HepG2 (cell line): ENCODE measurements around the gene MINDY3. TPM values are rescaled to one million over a fixed set of nuclear protein-coding genes. Genes with fewer than 3 reads are reported as not detected.

Source experiments
- AFF4 ChIP-seq: sonication (generic); formaldehyde crosslinking; IDR thresholded peaks from 2 replicates; pipeline ENCODE4 v1.4.0; 2020; ENCODE audit warnings: missing genetic modification reagents
- ATF4 ChIP-seq, 2 experiments: fragments of 450-650 bp in 1 of 2; sonication (generic) in 1 of 2; formaldehyde crosslinking; IDR thresholded peaks; 2 replicates each; pipeline versions ENCODE4 v1.5.0 to v1.8.0; 2020 to 2022; ENCODE audit warnings: mild to moderate bottlenecking in 1 of 2, missing genetic modification reagents in 1 of 2
- KAT8 ChIP-seq: IDR thresholded peaks from 2 replicates; pipeline ENCODE4 v1.6.1; 2016; ENCODE audit warnings: missing genetic modification reagents, missing compliant biosample characterization
- RARA ChIP-seq: IDR thresholded peaks from 2 replicates; pipeline ENCODE4 v1.6.1; 2016; ENCODE audit warnings: missing genetic modification reagents, missing compliant biosample characterization
- SP4 ChIP-seq: sonication (generic); formaldehyde crosslinking; IDR thresholded peaks from 2 replicates; pipeline ENCODE4 v1.8.1; 2023; ENCODE audit warnings: mild to moderate bottlenecking, missing genetic modification reagents
- TERF1 ChIP-seq: sonication (generic); formaldehyde crosslinking; IDR thresholded peaks from 2 replicates; pipeline ENCODE4 v1.8.0; 2022; ENCODE audit warnings: mild to moderate bottlenecking, missing genetic modification reagents, moderate library complexity
- THAP9 ChIP-seq: sonication (generic); formaldehyde crosslinking; IDR thresholded peaks from 2 replicates; pipeline ENCODE4; 2020; ENCODE audit warnings: missing genetic modification reagents, mild to moderate bottlenecking, borderline replicate concordance
- ZNF12 ChIP-seq: sonication (generic); formaldehyde crosslinking; IDR thresholded peaks from 2 replicates; pipeline ENCODE4 v1.5.0; 2020; ENCODE audit warnings: missing genetic modification reagents
- ZNF207 ChIP-seq: fragments of 450-650 bp; IDR thresholded peaks from 2 replicates; pipeline ENCODE4 v1.6.1; 2016; ENCODE audit warnings: antibody characterized with exemption, borderline replicate concordance
- ZNF234 ChIP-seq: sonication (generic); formaldehyde crosslinking; conservative IDR thresholded peaks from 2 replicates; pipeline ENCODE4 v1.5.1; 2020; ENCODE audit warnings: mild to moderate bottlenecking, missing genetic modification reagents
- ZNF337 ChIP-seq: sonication (generic); formaldehyde crosslinking; IDR thresholded peaks from 2 replicates; pipeline ENCODE4 v1.5.1; 2020; ENCODE audit warnings: missing genetic modification reagents, low read depth, mild to moderate bottlenecking, borderline replicate concordance
- ZNF687 ChIP-seq: sonication (generic); formaldehyde crosslinking; IDR thresholded peaks from 2 replicates; pipeline ENCODE4 v1.5.1; 2020; ENCODE audit warnings: mild to moderate bottlenecking, missing genetic modification reagents, moderate library complexity
- ZSCAN9 ChIP-seq: IDR thresholded peaks from 2 replicates; pipeline ENCODE4 v1.6.1; 2016; ENCODE audit warnings: borderline replicate concordance
- polyA plus RNA-seq, 8 experiments: library from polyadenylated mRNA; depleted of rRNA in 3 of 8; stranded (reverse) in 7 of 8; unstranded in 1 of 8; fragments of >200 nt; fragmentation: Illumina TruSeq in 4 of 8; extraction: Trizol in 4 of 8; gene quantifications; 2 replicates each; pipeline versions ENCODE4 v1.2.1 to v1.2.3, GENCODE V29; 2011 to 2016; ENCODE audit warnings: low read depth in 4 of 8, missing spikeins in 1 of 8, mixed read lengths in 1 of 8; ENCODE audit not compliant: insufficient read depth in 1 of 8
- total RNA-seq, 5 experiments: library from RNA; depleted of rRNA; stranded (reverse); fragments of >200 nt; fragmentation: Illumina TruSeq; extraction: Trizol; gene quantifications; 2 replicates each; pipeline ENCODE4 v1.2.3, GENCODE V29; 2016; ENCODE audit warnings: low read depth in 1 of 5

The MINDY3 gene
- total and polyA plus RNA-seq, 2 of the 13 experiments (the other 11 are each of a cell fraction or from before 2014, with no cell fraction given) = 6.4 to 17.5 TPM

- no peak for TF ChIP-seq AFF4 (CRISPR knock-in tag)
- no peak; the same call in 1 of the 2 replicates for TF ChIP-seq THAP9
- TF ChIP-seq ZNF687 (CRISPR knock-in tag) = peak; percentile 70
- TF ChIP-seq ZNF12 (CRISPR knock-in tag) = peak; percentile 48; the same call in 1 of the 2 replicates
- peak; percentile 55; the same call in 1 of the 2 replicates for TF ChIP-seq KAT8 (CRISPR knock-in tag)
- no peak for TF ChIP-seq TERF1 (CRISPR knock-in tag)
- TF ChIP-seq ZNF207 = no peak
- peak; percentile 36; the same call in 1 of the 2 replicates for TF ChIP-seq SP4 (CRISPR knock-in tag)
- TF ChIP-seq ATF4 (CRISPR knock-in tag; IDR thresholded peaks at IDR 0.05) = 0 out of 4 replicates have a peak, but pooled peaks of 1 of the 2 experiments have one; percentile 38
- no peak for TF ChIP-seq ZNF337 (CRISPR knock-in tag)
- TF ChIP-seq ZNF234 (CRISPR knock-in tag) = no peak
- TF ChIP-seq ZSCAN9 (CRISPR knock-in tag) = no peak
- TF ChIP-seq RARA (CRISPR knock-in tag) = peak; percentile 52; the same call in 1 of the 2 replicates
Measured at GRCh38 chr10:15877836-15878576, 17.7 kb upstream of the MINDY3 start (continued).
